Measurements from ENCODE around the gene CAAP1.
"Not testable (repeated sequence)": the region's sequence is repeated elsewhere in the genome, so short reads cannot be mapped to it uniquely, and the experiment has no call there.

DNA sequence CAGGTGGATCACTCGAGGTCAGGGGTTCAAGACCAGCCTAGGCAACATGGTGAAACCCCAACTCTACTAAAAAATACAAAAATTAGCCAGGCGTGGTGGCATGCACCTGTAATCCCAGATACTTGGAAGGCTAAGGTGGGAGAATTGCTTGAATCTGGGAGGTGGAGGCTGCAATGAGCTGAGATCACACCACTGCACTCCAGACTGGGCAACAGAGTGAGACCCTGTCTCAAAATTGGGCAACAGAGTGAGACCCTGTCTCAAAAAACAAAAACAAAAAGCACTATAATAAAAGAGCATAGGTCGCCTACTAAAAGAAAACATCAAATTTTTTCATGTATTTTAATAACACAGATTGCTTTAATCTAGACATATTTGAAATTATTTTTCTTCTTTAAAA lies 17.4 kb downstream of the CAAP1 start:
- not testable (repeated sequence) for TF ChIP-seq EZH2 (IDR thresholded peaks at IDR 0.05; ENCODE audit: low read length, unreplicated experiment)
- TF ChIP-seq, protein P1, sequence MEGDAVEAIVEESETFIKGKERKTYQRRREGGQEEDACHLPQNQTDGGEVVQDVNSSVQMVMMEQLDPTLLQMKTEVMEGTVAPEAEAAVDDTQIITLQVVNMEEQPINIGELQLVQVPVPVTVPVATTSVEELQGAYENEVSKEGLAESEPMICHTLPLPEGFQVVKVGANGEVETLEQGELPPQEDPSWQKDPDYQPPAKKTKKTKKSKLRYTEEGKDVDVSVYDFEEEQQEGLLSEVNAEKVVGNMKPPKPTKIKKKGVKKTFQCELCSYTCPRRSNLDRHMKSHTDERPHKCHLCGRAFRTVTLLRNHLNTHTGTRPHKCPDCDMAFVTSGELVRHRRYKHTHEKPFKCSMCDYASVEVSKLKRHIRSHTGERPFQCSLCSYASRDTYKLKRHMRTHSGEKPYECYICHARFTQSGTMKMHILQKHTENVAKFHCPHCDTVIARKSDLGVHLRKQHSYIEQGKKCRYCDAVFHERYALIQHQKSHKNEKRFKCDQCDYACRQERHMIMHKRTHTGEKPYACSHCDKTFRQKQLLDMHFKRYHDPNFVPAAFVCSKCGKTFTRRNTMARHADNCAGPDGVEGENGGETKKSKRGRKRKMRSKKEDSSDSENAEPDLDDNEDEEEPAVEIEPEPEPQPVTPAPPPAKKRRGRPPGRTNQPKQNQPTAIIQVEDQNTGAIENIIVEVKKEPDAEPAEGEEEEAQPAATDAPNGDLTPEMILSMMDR (conservative IDR thresholded peaks at IDR 0.05; ENCODE audit: low read depth, low read length), result not testable (repeated sequence)
